H1 (cell line): Measurements from ENCODE around the gene SEMA3G. TPM values are rescaled to one million over a fixed set of nuclear protein-coding genes. Genes with fewer than 3 reads are reported as not detected.

Experiments
- CTCF ChIA-PET: fragments of 300-600 bp; sonication (Branson Sonifier 250); formaldehyde crosslinking; loops from one replicate; lab custom pipeline; 2021; ENCODE audit not compliant: partially characterized antibody; lab: Charles Lee
- POLR2A ChIA-PET: fragments of 300-600 bp; sonication (Branson Sonifier 250); formaldehyde crosslinking; loops from one replicate; lab custom pipeline; 2021; ENCODE audit warnings: inconsistent platforms; ENCODE audit not compliant: partially characterized antibody; lab: Charles Lee
- DNase-seq, 2 experiments: peaks; one replicate each; pipeline versions ENCODE4 v3.0.0 to v3.0.0-alpha.2; 2010 to 2022; ENCODE audit warnings: low spot score in 2 of 2, low read depth in 1 of 2, mixed read lengths in 1 of 2
- FAIRE-seq: peaks from 2 replicates; lab custom pipeline; 2011; peaks lifted over from hg19 to GRCh38; lab: Jason Lieb, UNC
- H2AFZ ChIP-seq: 2 replicates; pipeline ENCODE4 v1.8.1; 2012; ENCODE audit warnings: low read length, inconsistent platforms
- H2AK5ac ChIP-seq: 2 replicates; pipeline ENCODE4 v1.6.1; 2013; ENCODE audit warnings: low read depth, low read length
- H2BK120ac ChIP-seq: replicated peaks from 2 replicates; pipeline ENCODE3; 2013; ENCODE audit warnings: low read depth, low read length, inconsistent platforms
- H2BK12ac ChIP-seq: 2 replicates; pipeline ENCODE4 v1.6.1; 2013; ENCODE audit warnings: low read depth, low read length
- H2BK15ac ChIP-seq: 2 replicates; pipeline ENCODE4 v1.6.1; 2013; ENCODE audit warnings: low read length
- H2BK20ac ChIP-seq: 2 replicates; pipeline ENCODE4 v1.6.1; 2013; ENCODE audit warnings: low read length
- H2BK5ac ChIP-seq: 2 replicates; pipeline ENCODE4 v1.6.1; 2013; ENCODE audit warnings: low read depth, low read length
- H3K14ac ChIP-seq: 2 replicates; pipeline ENCODE4 v1.6.1; 2013; ENCODE audit warnings: inconsistent platforms; ENCODE audit not compliant: insufficient read length
- H3K18ac ChIP-seq: 2 replicates; pipeline ENCODE4 v1.6.1; 2013; ENCODE audit warnings: low read length; ENCODE audit errors: extremely low read depth
- H3K23ac ChIP-seq: 2 replicates; pipeline ENCODE4 v1.6.1; 2013; ENCODE audit warnings: inconsistent platforms; ENCODE audit not compliant: insufficient read length
- H3K23me2 ChIP-seq: 2 replicates; pipeline ENCODE4 v1.6.1; 2013; ENCODE audit warnings: low read depth, low read length
- H3K27ac ChIP-seq: 2 replicates; pipeline ENCODE4 v1.6.1; 2011; ENCODE audit warnings: low read depth, low read length, inconsistent platforms
- H3K27me3 ChIP-seq, 4 experiments: replicated peaks in 1 of 4; 1 replicate in 1 of 4; 2 replicates in 3 of 4; pipeline versions ENCODE4 v1.6.1 to v1.8.1; 2011 to 2013; ENCODE audit warnings: low read length in 3 of 4, mild to moderate bottlenecking in 3 of 4, inconsistent platforms in 2 of 4, mixed read lengths in 2 of 4, moderate library complexity in 1 of 4; ENCODE audit not compliant: control insufficient read depth in 3 of 4, insufficient read depth in 3 of 4; ENCODE audit errors: extremely low read depth in 1 of 4
- H3K36me3 ChIP-seq, 4 experiments: 2 replicates each; pipeline versions ENCODE4 v1.6.1 to v1.8.1; 2011 to 2013; ENCODE audit warnings: mild to moderate bottlenecking in 4 of 4, low read length in 3 of 4, moderate library complexity in 2 of 4, control low read depth in 1 of 4, inconsistent platforms in 1 of 4; ENCODE audit not compliant: insufficient read depth in 4 of 4, control insufficient read depth in 2 of 4
- H3K4ac ChIP-seq: replicated peaks from 2 replicates; pipeline ENCODE3; 2013; ENCODE audit warnings: low read length, low read depth, mixed read lengths, inconsistent platforms; ENCODE audit not compliant: insufficient read length
- H3K4me1 ChIP-seq, 4 experiments: replicated peaks in 1 of 4; 1 replicate in 1 of 4; 2 replicates in 3 of 4; pipeline versions ENCODE4 v1.6.1 to v1.8.1; 2011 to 2013; ENCODE audit warnings: low read length in 3 of 4, inconsistent platforms in 2 of 4, mixed read lengths in 1 of 4; ENCODE audit not compliant: insufficient read depth in 4 of 4, control insufficient read depth in 3 of 4
- H3K4me2 ChIP-seq, 2 experiments: 2 replicates each; pipeline versions ENCODE4 v1.6.1 to v1.8.1; 2011 to 2013; ENCODE audit warnings: low read depth in 2 of 2, low read length in 2 of 2, control low read depth in 1 of 2, inconsistent platforms in 1 of 2, mild to moderate bottlenecking in 1 of 2; ENCODE audit not compliant: insufficient read depth in 1 of 2
- H3K4me3 ChIP-seq, 4 experiments: fragments of 200-600, 300-600 bp in 1 of 4; sonication (generic), shearing (Covaris generic), sonication (Bioruptor Twin) in 1 of 4; 2 replicates each; pipeline versions ENCODE4 v1.5.1 to v1.8.1; 2011 to 2016; ENCODE audit warnings: low read length in 4 of 4, low read depth in 3 of 4, control low read depth in 2 of 4, inconsistent platforms in 2 of 4, mild to moderate bottlenecking in 2 of 4, mixed read lengths in 1 of 4, moderate library complexity in 1 of 4; ENCODE audit not compliant: insufficient read depth in 2 of 4; ENCODE audit errors: extremely low read depth in 1 of 4
- H3K56ac ChIP-seq: replicated peaks from 2 replicates; pipeline ENCODE3; 2013; ENCODE audit warnings: low read depth, mild to moderate bottlenecking, mixed read lengths, low read length, inconsistent platforms; ENCODE audit not compliant: insufficient read length
- H3K79me1 ChIP-seq: 2 replicates; pipeline ENCODE4 v1.6.1; 2013; ENCODE audit warnings: low read depth, low read length, control low read depth
- H3K79me2 ChIP-seq, 2 experiments: 2 replicates each; pipeline versions ENCODE4 v1.6.1 to v1.8.1; 2012 to 2013; ENCODE audit warnings: low read length in 2 of 2, mild to moderate bottlenecking in 2 of 2, inconsistent platforms in 1 of 2; ENCODE audit not compliant: insufficient read depth in 2 of 2, control insufficient read depth in 1 of 2
- H3K9ac ChIP-seq, 4 experiments: replicated peaks in 1 of 4; 1 replicate in 1 of 4; 2 replicates in 3 of 4; pipeline versions ENCODE4 v1.6.1 to v1.8.1; 2011 to 2013; ENCODE audit warnings: low read depth in 3 of 4, low read length in 3 of 4, control low read depth in 2 of 4, mild to moderate bottlenecking in 2 of 4, moderate library complexity in 2 of 4, inconsistent platforms in 1 of 4; ENCODE audit errors: extremely low read depth in 1 of 4
- H3K9me3 ChIP-seq, 2 experiments: 2 replicates each; pipeline versions ENCODE4 v1.6.1 to v1.8.1; 2012 to 2013; ENCODE audit warnings: mild to moderate bottlenecking in 2 of 2, moderate library complexity in 2 of 2, control low read depth in 1 of 2, inconsistent platforms in 1 of 2, low read depth in 1 of 2, low read length in 1 of 2, mixed read lengths in 1 of 2; ENCODE audit not compliant: insufficient read depth in 2 of 2
- H4K20me1 ChIP-seq, 2 experiments: replicated peaks in 1 of 2; 2 replicates each; pipeline versions ENCODE3 to v1.8.1; 2011 to 2013; ENCODE audit warnings: inconsistent platforms in 2 of 2, low read length in 2 of 2, mild to moderate bottlenecking in 1 of 2; ENCODE audit not compliant: insufficient read depth in 2 of 2, control insufficient read depth in 1 of 2
- H4K5ac ChIP-seq: 2 replicates; pipeline ENCODE4 v1.6.1; 2013; ENCODE audit warnings: low read length, low read depth, mixed read lengths, inconsistent platforms; ENCODE audit not compliant: insufficient read length
- H4K8ac ChIP-seq: 2 replicates; pipeline ENCODE4 v1.8.0; 2013; ENCODE audit warnings: mild to moderate bottlenecking, moderate library complexity, low read length, inconsistent platforms; ENCODE audit not compliant: insufficient read depth; ENCODE audit errors: extremely low read depth
- H4K91ac ChIP-seq: replicated peaks from 2 replicates; pipeline ENCODE3; 2013; ENCODE audit warnings: low read length, mixed read lengths, inconsistent platforms; ENCODE audit not compliant: insufficient read length
- ASH2L ChIP-seq: fragments of 200-600, 300-600 bp; sonication (generic); IDR thresholded peaks from one replicate; pipeline ENCODE4 v1.7.1; 2017; ENCODE audit warnings: low read length
- FOSL1 ChIP-seq: IDR thresholded peaks from 2 replicates; pipeline ENCODE4 v1.6.1; 2011; ENCODE audit warnings: mild to moderate bottlenecking, low read depth, low read length, moderate library complexity; ENCODE audit not compliant: insufficient read depth
- NANOG ChIP-seq: IDR thresholded peaks from 2 replicates; pipeline ENCODE4 v1.6.1; 2011; ENCODE audit warnings: low read length, low read depth, mild to moderate bottlenecking, inconsistent platforms; ENCODE audit not compliant: insufficient read depth, poor library complexity, severe bottlenecking
- POLR2A ChIP-seq, 2 experiments: IDR thresholded peaks; 1 replicate in 1 of 2; 2 replicates in 1 of 2; pipeline ENCODE4 v1.6.1; 2011; ENCODE audit warnings: low read depth in 2 of 2, low read length in 2 of 2, mild to moderate bottlenecking in 2 of 2; ENCODE audit errors: control extremely low read depth in 1 of 2
- POU5F1 ChIP-seq: IDR thresholded peaks from 2 replicates; pipeline ENCODE4 v1.6.1; 2011; ENCODE audit warnings: low read depth, mild to moderate bottlenecking, low read length, moderate library complexity
- RAD21 ChIP-seq, 2 experiments: IDR thresholded peaks in 1 of 2; conservative IDR thresholded peaks in 1 of 2; 2 replicates each; pipeline ENCODE4 v1.6.1; 2011; ENCODE audit warnings: low read depth in 2 of 2, low read length in 2 of 2, improper control_type of control experiment in 1 of 2, inconsistent platforms in 1 of 2, mild to moderate bottlenecking in 1 of 2, moderate library complexity in 1 of 2
- RNF2 ChIP-seq: fragments of 200-900, 300-1000 bp; sonication (generic); IDR thresholded peaks from 2 replicates; pipeline ENCODE4 v1.7.1; 2016; ENCODE audit warnings: borderline replicate concordance, low read depth, mild to moderate bottlenecking, antibody characterized with exemption, low read length; ENCODE audit not compliant: poor library complexity, severe bottlenecking; ENCODE audit errors: missing control alignments
- SIN3A ChIP-seq, 2 experiments: IDR thresholded peaks in 1 of 2; conservative IDR thresholded peaks in 1 of 2; 2 replicates each; pipeline ENCODE4 v1.6.1; 2011 to 2012; ENCODE audit warnings: low read length in 2 of 2, improper control_type of control experiment in 1 of 2, low read depth in 1 of 2, mild to moderate bottlenecking in 1 of 2
- SIX5 ChIP-seq: IDR thresholded peaks from 2 replicates; pipeline ENCODE4 v1.6.1; 2011; ENCODE audit warnings: mild to moderate bottlenecking, low read depth, low read length
- YY1 ChIP-seq: IDR thresholded peaks from 2 replicates; pipeline ENCODE4 v1.6.1; 2011; ENCODE audit warnings: low read depth, mild to moderate bottlenecking, low read length
- WGBS, 2 experiments: shearing (Covaris generic) in 1 of 2; methylation state at CpG; one replicate each; pipeline versions ENCODE4 v1.1.6 to v1.1.7; 2013 to 2015; ENCODE audit warnings: low lambda C conversion rate in 2 of 2, mixed read lengths in 2 of 2, inconsistent platforms in 1 of 2, low coverage in 1 of 2, missing lambda C conversion rate in 1 of 2; ENCODE audit not compliant: insufficient replicate concordance in 2 of 2, insufficient coverage in 1 of 2, insufficient read length in 1 of 2; ENCODE audit errors: extremely low coverage in 1 of 2, missing lambda C conversion rate in 1 of 2; 5-methylcytosine and 5-hydroxymethylcytosine counted together
- polyA plus RNA-seq, 7 experiments: library from polyadenylated mRNA; depleted of rRNA in 3 of 7; stranded (reverse) in 5 of 7; unstranded in 2 of 7; fragments of >200 nt in 5 of 7; fragments of 200-250 nt in 2 of 7; gene quantifications; 1 replicate in 5 of 7; 2 replicates in 1 of 7; 4 replicates in 1 of 7; pipeline versions ENCODE4 v1.2.1 to v1.2.3, GENCODE V29; 2011 to 2013; ENCODE audit warnings: missing spikeins in 2 of 7, mixed read lengths in 2 of 7
- total RNA-seq: library from RNA; stranded (reverse); fragmentation: NEBNext Ultra II Directional; extraction: Animal tissue kit (Norgen Biotek cat#: 25700); gene quantifications from 2 replicates; pipeline ENCODE4 v1.2.1, GENCODE V29; 2021
- TF ChIP-seq, protein P1 (sequence below): IDR thresholded peaks from 2 replicates; pipeline ENCODE4 v1.6.1; 2012; ENCODE audit warnings: inconsistent platforms

The SEMA3G gene
- total and polyA plus RNA-seq, 2 of the 8 experiments (the other 6 are each of a cell fraction or from before 2014, with no cell fraction given), result 0.95 to 1.5 TPM

- H3K23me2 ChIP-seq, result peaks cover 11% of the 10 kb centered on the region
- H3K9me3 ChIP-seq, result no peaks in the 10 kb centered on the region
- DNase-seq, result no peak
- ChIA-PET POLR2A (interaction anchor here (0.8 to 5.0 kb wide), 7 partner anchors 8 to 115 kb away, joined by 3 to 23 read pairs (median 4); no protein-coding TSS in a partner anchor), CTCF (interaction anchor here (0.7 to 11.1 kb wide), 6 partner anchors 8 to 105 kb away, joined by 3 to 150 read pairs (median 4); no protein-coding TSS in a partner anchor)
- H3K27ac ChIP-seq, result no peak overlapping the region
- H3K4ac ChIP-seq, result no peak overlapping the region
- H4K5ac ChIP-seq, result no peak overlapping the region
- H3K9ac ChIP-seq, result no peak overlapping the region
- H3K4me3 ChIP-seq, result no peak overlapping the region
- H4K8ac ChIP-seq, result no peak overlapping the region
- peaks cover 27 to 55% (median 51%) of the 10 kb centered on the region in 4 experiments for H3K36me3 ChIP-seq
- H3K4me1 ChIP-seq, result peaks cover 0 to 14% (median 4%) of the 10 kb centered on the region in 4 experiments; a peak in 6 of 7 replicates
- H2BK5ac ChIP-seq, result no peak overlapping the region
- H3K4me2 ChIP-seq, result no peak overlapping the region
- H3K18ac ChIP-seq, result no peak overlapping the region
- no peak overlapping the region for H2BK12ac ChIP-seq
- H3K79me2 ChIP-seq, result peaks cover 0 to 14% of the 10 kb centered on the region in 2 experiments; a peak in 2 of 4 replicates
- FAIRE-seq, result no peak
- H4K20me1 ChIP-seq, result peaks cover 6 to 9% of the 10 kb centered on the region in 2 experiments
- no peak overlapping the region for H2AFZ ChIP-seq
- H2BK120ac ChIP-seq, result no peak overlapping the region
- H3K14ac ChIP-seq, result no peak overlapping the region
- H3K56ac ChIP-seq, result no peak overlapping the region
- H3K23ac ChIP-seq, result no peak overlapping the region
- no peak overlapping the region for H2BK15ac ChIP-seq
- no peak overlapping the region for H4K91ac ChIP-seq
- WGBS, 2 experiments, result 92% methylated on average over 20 of the region's 20 CpGs; no CpG with 5 or more reads in 1 of the 2 experiments
- H3K27me3 ChIP-seq, result no peaks in the 10 kb centered on the region
- no peak overlapping the region for H2AK5ac ChIP-seq
- peaks cover 4% of the 10 kb centered on the region; the same call in 1 of the 2 replicates for H3K79me1 ChIP-seq
- no peak overlapping the region for H2BK20ac ChIP-seq
- TF ChIP-seq POU5F1 (no peak), YY1 (no peak), RNF2 (no peak), FOSL1 (no peak), RAD21 (IDR thresholded peaks at IDR 0.05 in 1 of 2, conservative IDR thresholded peaks at IDR 0.05 in 1 of 2; ENCODE audit: low read depth in 2 of 2, low read length in 2 of 2) (no peak), POLR2A (IDR thresholded peaks at IDR 0.05; ENCODE audit: control extremely low read depth in 1 of 2, low read depth in 2 of 2, low read length in 2 of 2) (no peak), SIX5 (no peak), ASH2L (no peak), SIN3A (conservative IDR thresholded peaks at IDR 0.05 in 1 of 2, IDR thresholded peaks at IDR 0.05 in 1 of 2; ENCODE audit: low read depth in 1 of 2, low read length in 2 of 2) (no peak), NANOG (no peak)
- TF ChIP-seq, protein P1, sequence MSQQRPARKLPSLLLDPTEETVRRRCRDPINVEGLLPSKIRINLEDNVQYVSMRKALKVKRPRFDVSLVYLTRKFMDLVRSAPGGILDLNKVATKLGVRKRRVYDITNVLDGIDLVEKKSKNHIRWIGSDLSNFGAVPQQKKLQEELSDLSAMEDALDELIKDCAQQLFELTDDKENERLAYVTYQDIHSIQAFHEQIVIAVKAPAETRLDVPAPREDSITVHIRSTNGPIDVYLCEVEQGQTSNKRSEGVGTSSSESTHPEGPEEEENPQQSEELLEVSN, result no peak
Observed at GRCh38 chr3:52406791-52407510, 38.0 kb downstream of the SEMA3G start.
